D341Med (cell line): ENCODE measurements around the gene GATAD2B.
A peak's percentile ranks its signal among the peaks of the same experiment; 100 is the strongest.
"Not testable (repeated sequence)": the region's sequence is repeated elsewhere in the genome, so short reads cannot be mapped to it uniquely, and the experiment has no call there.

Source experiments
- DNase-seq: peaks from one replicate; pipeline ENCODE4 v3.0.0; 2012; ENCODE audit warnings: low spot score

The GATAD2B gene

GRCh38 chr1:153833968-153834367 lies 88.8 kb downstream of the GATAD2B start:
- DNase-seq: not testable (repeated sequence)

GRCh38 chr1:153833171-153833570 lies 89.6 kb downstream of the GATAD2B start:
- no peak for DNase-seq

GRCh38 chr1:153832293-153832692 lies 90.5 kb downstream of the GATAD2B start:
- no peak for DNase-seq

GRCh38 chr1:153831026-153831425 lies 91.7 kb downstream of the GATAD2B start:
- no peak for DNase-seq

- DNase-seq: no peak
These were observed 95.4 kb downstream of the GATAD2B start for GRCh38 chr1:153827168-153827964.

- peak; percentile 52 for DNase-seq
These were observed 103.9 kb downstream of the GATAD2B start for GRCh38 chr1:153818876-153819275.

- DNase-seq: no peak
These were observed 106.4 kb downstream of the GATAD2B start for GRCh38 chr1:153816283-153816889.

- DNase-seq: no peak
These were observed 116.7 kb downstream of the GATAD2B start for GRCh38 chr1:153805886-153806719.

GRCh38 chr1:153805042-153805745 lies 117.6 kb downstream of the GATAD2B start:
- DNase-seq: no peak

- DNase-seq: no peak
These were observed 118.7 kb downstream of the GATAD2B start for GRCh38 chr1:153804112-153804511.

GRCh38 chr1:153803470-153804056 lies 119.2 kb downstream of the GATAD2B start:
- no peak for DNase-seq

- no peak for DNase-seq
These were observed 120.7 kb downstream of the GATAD2B start for GRCh38 chr1:153801786-153802697.

- no peak for DNase-seq
These were observed 121.6 kb downstream of the GATAD2B start for GRCh38 chr1:153801028-153801625.

- no peak for DNase-seq
These were observed 122.3 kb downstream of the GATAD2B start for GRCh38 chr1:153800516-153800915.

GRCh38 chr1:153799566-153800465 lies 123.0 kb downstream of the GATAD2B start:
- no peak for DNase-seq

- no peak for DNase-seq
These were observed 123.8 kb downstream of the GATAD2B start for GRCh38 chr1:153799016-153799415.

- DNase-seq: no peak
These were observed 124.3 kb downstream of the GATAD2B start for GRCh38 chr1:153798468-153798780.

GRCh38 chr1:153796786-153797659 lies 125.7 kb downstream of the GATAD2B start:
- peak; percentile 89 for DNase-seq
